Measurements from ENCODE around the gene GRAMD1B. TPM values are rescaled to one million over a fixed set of nuclear protein-coding genes. Genes with fewer than 3 reads are reported as not detected.

GRAMD1B gene
- total RNA-seq, 4 donors from 2014 or later, result 5.1 to 10.5 (median 8.4) TPM

GRCh38 chr11:123576501-123576900, 146.4 kb downstream of the GRAMD1B start:
- no peak for TF ChIP-seq CTCF (IDR thresholded peaks at IDR 0.05; ENCODE audit: low read depth)

GRCh38 chr11:123577081-123577598, 147.1 kb downstream of the GRAMD1B start:
- no peak for TF ChIP-seq CTCF (IDR thresholded peaks at IDR 0.05; ENCODE audit: low read depth)

DNA sequence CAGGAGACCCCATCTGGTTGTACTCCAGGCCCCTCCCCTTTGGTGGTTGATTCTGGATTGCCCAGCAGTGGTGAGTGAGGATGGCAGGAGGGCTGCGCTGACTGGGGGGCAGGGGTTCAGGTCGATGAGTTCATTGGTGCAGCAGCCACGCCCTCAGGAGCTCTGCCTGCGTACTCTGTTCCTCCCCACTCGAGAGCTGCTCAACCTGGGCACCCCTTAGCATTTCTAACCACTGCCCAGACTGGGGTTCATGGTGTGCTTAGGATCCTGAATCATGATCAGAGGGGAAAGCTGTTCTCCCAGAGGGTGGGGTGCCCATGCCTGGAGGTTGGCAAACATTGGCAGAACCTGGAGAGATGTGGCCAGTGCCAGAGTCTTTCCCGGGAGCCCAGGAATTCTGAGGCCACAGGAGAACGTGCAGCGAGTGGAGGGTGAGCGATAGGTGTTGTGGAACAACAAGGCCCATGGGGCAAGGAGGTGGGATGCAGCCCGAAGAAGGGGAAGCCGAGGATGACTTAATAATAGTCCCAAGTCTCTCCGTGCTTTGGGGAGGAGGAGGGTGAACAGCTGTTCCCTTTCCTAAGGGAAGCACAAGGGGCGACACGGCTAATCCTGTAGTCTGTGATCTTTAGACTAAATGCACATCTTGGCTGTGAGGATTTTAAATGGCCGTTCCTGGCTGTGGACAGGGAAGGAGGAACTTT, 148.9 kb downstream of the GRAMD1B start:
- no peak for TF ChIP-seq CTCF (IDR thresholded peaks at IDR 0.05; ENCODE audit: low read depth)

- TF ChIP-seq CTCF (IDR thresholded peaks at IDR 0.05; ENCODE audit: low read depth), result no peak
Measured at GRCh38 chr11:123579482-123579812, 149.4 kb downstream of the GRAMD1B start.

DNA sequence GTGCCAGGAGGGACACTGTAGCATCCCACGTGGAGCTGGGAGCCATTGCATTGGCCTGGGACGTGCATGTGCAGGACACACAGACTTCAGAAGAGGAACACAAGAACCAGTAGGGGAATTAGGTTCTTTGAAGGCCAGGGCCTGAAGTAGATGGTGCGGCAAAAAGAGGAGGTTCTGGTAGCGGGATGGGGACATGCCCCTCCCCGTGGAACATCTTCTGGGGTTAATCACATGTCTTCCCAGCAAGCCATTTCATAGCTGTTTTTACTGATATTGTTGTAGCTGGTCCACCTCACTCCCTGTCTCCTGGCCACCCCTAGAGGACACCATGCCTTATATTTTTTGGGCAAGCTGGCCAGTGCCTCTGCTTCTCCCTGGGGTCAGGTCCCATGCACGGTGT, 150.1 kb downstream of the GRAMD1B start:
- no peak for TF ChIP-seq CTCF (IDR thresholded peaks at IDR 0.05; ENCODE audit: low read depth)

- TF ChIP-seq CTCF (IDR thresholded peaks at IDR 0.05; ENCODE audit: low read depth), result no peak
Measured at GRCh38 chr11:123580557-123581275, 150.6 kb downstream of the GRAMD1B start.

- TF ChIP-seq CTCF (IDR thresholded peaks at IDR 0.05; ENCODE audit: low read depth), result no peak
Measured at GRCh38 chr11:123581651-123582399, 151.8 kb downstream of the GRAMD1B start.
